Stimulated activated CD4-positive, alpha-beta T cell treated with anti-CD3 and anti-CD28 coated beads, TNF-alpha, amount 100 ng/mL, for 48 hours (primary cell): ENCODE results near the gene CDH24.
"Not testable (repeated sequence)": the region's sequence is repeated elsewhere in the genome, so short reads cannot be mapped to it uniquely, and the experiment has no call there.

ENCODE experiments used
- DNase-seq, 3 donors: peaks; one replicate each; pipeline ENCODE4 v3.0.0-alpha.2; 2020; ENCODE audit warnings: low read depth in 3 of 3

CDH24 gene

DNA sequence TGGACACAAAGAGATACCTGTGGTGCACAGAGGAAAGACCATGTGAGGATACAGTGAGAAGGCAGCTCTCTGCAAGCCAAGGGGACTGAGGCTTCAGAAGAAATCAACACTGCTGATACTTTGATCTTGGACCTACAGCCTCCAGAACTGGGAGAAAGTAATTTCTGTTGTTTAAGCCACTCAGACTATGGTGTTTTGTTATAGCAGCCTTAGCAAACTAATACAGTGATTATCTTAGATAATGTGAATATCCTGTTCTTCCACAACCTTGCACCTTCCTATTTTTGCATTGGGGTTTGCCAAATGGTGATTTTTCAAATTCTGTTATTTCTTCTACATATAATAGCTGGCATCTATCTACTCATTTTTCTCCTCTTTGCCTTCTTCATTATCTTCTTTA lies 39.2 kb downstream of the CDH24 start:
- no peak for DNase-seq

DNA sequence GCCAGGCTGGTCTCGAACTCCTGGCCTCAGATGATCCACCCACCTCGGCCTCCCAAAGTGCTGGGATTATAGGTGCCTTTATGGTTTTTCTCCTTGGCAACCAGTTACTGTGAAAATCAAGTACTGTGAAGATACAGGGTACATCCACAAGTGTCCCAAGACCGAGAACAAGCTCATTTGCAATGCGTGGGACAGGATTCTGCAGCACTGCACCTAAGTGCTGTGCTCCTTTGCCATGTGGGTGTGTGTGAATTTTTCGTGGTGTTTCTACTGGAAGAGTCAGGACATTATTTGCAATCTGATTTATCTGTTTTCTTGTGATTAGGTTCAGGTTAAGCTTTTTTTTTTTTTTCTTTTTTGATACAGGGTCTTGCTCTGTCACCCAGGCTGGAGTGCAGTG lies 40.2 kb downstream of the CDH24 start:
- DNase-seq, result no peak

DNA sequence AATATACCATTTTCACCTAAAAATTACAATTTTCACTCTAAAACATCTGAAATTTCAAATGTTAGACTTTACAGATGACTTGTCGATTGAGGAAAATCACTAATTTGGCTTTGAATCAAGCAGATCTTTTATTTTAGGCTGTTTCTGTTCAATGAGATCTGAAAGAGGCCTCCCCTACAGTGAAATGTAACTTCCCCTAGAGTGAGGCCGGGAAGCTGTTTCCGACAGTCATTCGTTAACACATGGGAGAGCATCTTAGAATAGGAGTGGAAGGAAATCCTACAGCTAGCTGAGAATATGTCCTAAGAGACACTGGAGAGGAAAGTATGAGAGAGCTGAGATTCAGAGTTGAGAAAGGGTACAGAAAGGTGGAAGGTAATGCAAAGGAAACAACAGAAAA lies 41.7 kb downstream of the CDH24 start:
- no peak for DNase-seq

DNA sequence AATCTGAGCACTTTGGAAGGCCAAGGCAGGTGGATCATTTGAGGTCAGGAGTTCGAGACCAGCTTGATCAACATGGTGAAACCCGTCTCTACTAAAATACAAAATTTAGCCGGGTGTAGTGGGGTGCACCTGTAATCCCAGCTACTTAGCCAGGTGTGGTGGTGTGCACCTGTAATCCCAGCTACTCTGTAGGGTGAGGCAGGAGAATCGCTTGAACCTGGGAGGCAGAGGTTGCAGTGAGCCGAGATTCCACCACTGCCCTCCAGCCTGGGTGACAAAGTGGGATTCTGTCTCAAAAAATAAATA lies 43.6 kb downstream of the CDH24 start:
- DNase-seq, result not testable (repeated sequence)

DNA sequence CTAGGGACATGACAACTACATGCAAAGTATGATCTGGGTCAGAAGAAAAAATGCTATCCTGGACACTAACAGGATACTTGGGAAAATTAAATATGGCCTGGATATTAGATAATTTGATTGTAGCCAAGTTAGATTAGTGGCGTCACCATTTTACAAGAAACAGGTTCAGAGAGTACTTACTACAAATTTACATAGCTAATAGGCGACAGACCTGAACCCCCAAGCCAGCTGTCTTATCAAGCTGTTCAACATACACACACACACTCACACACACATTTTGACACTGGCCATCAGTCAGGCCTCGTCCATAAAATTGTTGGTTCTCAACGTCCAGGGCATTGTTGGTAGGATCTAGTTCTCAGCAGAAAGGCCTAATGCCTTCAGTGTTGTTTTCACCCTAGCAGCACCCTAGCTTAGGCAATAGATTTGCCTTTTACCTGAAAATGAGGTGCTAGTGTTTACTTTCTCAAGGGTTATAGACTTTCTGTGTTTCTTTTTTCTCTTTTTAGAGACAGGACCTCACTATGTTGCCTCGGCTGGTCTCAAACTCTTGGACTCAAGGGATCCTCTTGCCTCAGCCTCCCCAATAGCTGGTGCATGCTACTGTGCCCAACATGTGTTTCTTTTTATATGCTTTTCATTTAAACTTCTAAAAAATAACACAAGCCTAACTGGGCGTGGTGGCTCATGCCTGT lies 44.1 kb downstream of the CDH24 start:
- DNase-seq, result no peak

DNA sequence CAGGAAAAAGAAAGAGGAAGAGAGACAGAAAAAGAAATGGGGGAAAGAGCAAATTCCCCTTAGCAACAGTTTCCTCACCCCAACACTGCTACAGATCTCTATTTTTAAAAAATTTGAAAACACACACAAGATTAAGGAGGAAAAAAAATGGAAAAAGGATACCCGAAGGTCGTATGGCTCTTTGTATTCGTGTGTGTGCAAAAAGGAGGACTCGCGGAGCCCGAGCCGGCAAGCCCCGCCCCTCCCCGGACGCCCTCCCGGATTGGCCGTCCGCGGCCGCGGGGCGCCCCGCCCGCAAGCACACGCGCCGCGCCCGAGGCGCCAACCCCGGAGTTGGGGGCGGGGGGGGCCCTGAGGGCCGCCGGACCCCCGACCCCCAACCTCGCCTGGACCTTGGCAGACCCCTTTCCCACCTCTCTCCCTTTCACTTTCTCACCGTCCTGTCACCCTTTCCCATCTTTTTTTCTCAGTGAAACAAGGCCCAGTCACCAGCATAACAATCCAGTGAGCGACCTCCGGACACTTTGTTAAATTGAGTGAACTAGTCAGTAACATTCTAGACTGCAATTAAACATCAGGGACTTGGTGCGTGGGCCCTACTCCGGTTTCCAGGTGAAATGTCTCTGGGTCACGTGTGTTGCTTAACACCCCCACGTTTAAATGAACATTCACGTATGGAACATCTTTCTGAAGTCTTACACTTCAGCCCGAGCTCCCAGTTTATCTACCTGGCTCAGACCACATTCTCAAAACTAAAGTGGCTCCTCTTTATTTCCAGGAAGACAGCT lies 47.2 kb downstream of the CDH24 start, which contains the start of gene C14orf93:
TSS of gene C14orf93 (minus strand) at position 205 of the 788 bp plus-strand sequence. CDS start 11,120 bp downstream, outside the sequence.
- DNase-seq, result peak; percentile 66 to 90 (median 67)

DNA sequence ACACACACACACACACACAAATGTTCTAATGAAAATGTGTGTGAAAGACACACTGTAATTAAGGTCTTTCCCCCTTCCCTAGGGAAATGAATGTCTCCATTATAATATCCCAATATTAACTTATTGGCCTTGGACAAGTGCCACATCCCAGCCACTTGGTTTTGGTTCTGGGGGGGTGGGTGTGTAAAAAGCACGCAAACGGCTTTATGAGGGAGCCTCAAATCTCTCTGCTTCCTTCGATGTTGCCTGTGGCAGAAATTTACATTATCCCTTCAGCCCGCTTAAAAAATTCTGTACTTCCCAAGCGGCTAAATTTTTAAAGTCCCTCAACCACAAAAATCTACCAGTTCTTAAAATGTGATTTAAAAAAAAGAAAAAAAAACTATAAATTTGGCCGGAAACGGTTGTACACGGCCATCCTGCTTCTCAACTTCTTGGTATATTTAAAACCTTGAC lies 47.8 kb downstream of the CDH24 start:
- no peak for DNase-seq

DNA sequence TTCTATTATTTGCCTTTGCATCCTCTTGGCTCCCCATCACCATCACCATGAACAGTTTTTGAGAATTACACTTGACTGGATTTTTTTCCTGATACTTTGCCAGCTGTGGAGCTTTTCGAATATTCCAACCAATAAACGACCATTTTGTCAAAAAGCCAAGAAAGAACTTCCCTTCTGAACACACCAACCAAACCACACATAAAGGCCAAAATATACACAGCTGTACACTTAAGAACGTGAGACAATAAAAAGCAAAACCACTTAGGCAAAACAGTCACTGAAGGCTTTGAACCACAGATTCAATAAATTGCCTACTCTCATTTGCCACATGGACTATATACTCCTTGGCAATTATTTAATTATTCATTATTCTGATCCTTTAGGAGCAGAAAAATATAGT lies 48.5 kb downstream of the CDH24 start:
- DNase-seq, result no peak

DNA sequence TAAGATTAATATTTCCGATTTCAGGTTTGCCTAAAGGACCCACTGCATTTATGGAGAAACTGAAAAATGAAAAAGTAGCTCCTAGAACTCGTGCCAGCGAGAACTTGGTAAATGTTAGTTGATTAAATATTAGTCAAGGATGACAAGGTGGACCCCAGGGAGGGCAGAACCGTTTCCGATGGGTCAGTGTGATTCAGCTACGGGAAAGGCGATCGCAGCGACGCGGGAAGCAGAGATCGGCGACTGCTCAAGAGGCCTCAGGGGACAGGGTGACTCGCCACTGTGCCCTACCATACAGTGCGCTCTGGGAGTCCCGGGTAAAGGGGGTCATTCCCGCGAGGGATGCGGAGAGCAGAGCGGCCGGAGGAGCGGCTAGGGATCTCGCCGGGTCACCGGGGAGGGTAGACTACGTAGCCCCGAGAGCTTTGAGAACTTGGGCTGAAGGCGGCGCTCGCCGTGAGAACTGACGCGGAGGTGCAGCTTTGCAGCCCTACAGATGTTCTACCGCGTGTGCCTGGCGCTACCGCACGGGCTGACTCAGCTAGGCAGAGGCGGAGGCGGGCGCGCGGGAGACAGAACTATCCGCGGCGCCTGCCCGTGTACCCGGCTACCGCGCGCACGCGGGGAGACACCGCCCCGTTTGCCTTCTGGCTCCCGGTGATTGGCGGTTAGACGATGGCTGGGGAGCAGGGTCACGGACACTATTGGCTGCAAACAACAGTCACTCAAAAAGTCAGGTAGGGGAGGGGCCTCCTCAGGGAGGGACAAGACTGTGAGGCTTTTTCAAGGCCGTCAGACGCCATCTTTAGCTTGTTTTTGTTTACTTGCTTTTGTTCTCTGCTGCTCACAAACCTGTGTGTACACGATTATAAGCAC lies 50.5 kb downstream of the CDH24 start:
- DNase-seq, result peak; percentile 90 to 97 (median 93)

DNA sequence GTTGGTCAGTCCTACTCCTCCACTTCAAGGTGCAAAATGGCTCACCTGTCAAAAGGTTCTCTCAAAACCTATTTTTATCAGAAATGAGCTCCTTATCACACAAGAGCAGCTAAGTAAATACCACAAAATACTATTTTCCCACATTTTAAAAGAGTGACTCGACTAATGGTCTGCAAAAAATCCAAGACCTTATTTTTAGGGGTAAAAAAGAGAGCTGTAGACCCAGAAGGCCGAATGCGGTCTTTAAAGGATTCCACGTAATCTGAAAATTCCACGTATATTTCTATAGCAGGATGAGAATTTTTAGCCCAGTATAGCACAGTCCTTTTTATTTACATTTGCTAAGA lies 51.2 kb downstream of the CDH24 start:
- no peak for DNase-seq

DNA sequence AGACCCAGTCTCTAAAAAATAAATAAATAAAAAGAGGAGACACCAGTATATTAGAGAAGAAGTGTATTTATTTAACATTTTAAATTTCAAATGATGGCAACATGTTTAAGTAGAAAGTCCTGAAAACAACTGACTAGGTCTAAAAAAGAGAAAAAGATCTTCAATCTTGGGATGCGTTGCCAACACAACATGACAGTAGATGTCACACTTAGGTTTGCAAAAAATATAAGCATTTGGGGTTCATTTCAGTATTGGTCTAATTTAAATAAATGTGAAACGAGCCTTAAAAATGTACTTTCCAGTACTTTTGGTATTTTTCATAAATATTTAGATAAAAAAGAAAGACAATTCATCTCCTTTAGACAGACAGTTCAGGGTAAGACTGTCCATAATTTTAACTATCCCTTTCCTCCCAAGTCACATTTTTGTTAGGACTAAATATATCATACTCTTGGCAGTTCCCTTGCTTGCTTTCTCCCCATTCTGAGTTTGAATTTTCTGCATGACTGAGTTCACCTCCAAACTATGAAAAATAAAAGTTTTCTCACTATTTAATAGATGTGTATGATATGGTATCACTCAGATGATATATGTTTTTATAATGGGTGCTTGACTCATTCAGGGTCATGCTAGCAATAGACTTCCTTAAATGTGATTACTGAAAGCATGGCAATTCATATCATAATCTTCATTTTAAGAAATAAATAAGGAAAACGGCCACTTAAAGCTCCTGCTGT lies 51.7 kb downstream of the CDH24 start:
- DNase-seq, result no peak

DNA sequence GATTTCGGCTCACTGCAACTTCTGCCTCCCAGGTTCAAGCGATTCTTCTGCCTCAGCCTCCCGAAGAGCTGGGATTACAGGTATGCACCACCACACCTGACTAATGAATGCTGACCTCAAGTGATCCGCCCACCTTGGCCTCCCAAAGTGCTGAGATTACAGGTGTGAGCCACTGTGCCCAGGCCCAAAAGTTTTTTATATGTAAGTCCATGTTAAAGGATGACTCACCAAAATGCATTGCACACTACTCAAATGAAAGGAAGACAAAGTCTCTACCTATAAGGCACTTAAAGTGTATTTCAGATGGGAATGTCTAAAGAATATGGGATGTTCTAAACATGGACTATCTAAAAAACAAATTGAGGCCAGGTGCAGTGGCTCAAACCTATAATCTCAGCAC lies 53.0 kb downstream of the CDH24 start:
- not testable (repeated sequence) for DNase-seq

DNA sequence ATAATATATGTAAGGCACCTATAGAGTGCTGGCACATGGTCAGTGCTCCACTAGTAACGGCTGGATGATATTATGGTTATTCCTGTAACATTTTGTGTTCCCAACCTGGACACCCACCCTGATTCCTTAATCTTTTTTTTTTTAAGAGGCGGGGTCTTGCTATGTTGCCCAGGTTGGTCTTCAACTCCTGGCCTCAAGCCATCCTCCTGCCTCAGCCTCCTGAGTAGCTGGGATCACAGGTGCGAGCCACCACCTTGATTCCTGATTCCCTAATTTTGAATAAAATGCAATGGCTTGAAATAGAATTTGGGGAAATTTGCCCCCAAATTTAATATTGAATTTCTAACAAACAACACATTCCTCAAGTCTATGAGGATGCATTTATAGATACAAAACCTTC lies 54.7 kb downstream of the CDH24 start:
- no peak for DNase-seq

DNA sequence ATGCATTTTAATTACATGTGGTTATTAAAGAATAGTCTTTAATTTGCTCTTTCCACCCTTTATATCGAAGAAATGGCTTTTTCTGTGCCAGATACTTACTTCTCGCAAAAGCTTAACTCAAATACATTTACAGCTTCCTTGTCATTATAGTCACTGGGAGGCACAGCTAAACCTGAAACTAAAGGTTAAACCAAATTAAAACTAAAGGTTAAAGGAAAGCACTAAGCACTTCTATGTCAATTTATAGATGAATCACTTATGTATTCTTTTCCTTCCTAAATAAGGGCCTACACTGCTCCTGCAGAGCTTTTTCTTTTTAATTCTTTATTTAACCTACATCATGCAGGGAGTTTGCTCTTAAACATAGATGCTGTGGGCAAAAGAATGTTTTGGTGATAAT lies 56.5 kb downstream of the CDH24 start:
- DNase-seq, result no peak

DNA sequence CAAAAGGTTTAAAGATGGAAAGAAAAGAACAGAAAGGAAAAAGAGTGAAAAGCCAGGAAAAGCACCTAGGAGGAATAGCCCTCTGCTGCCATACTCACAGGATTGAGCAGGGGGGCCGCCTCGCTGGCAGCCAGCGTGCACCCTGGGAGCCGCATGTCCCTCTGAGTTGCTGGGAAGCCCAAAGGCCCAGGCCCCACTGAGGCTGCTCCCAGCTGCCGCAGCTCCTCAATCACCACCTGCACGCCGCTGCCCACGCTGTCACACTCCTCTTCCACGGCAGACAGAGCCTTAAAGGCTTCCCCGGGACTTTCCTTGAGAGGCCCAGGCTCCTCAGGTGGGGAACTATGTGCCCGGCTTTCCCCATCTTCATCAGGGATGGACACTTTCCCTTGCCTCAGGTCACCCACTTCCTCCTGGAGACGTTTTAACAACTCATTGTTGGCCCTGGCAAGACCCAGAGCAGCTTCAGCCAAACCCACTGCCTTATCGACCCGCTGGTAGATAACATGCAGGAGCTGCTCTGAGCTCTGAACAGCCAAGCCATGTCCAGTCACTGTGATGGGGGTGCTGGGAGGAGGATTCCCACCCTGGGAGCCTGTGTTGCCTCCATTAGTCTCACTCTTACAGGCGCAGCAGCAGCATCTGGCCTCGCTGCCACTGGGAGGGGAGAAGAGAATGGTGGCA lies 58.8 kb downstream of the CDH24 start:
- no peak for DNase-seq

DNA sequence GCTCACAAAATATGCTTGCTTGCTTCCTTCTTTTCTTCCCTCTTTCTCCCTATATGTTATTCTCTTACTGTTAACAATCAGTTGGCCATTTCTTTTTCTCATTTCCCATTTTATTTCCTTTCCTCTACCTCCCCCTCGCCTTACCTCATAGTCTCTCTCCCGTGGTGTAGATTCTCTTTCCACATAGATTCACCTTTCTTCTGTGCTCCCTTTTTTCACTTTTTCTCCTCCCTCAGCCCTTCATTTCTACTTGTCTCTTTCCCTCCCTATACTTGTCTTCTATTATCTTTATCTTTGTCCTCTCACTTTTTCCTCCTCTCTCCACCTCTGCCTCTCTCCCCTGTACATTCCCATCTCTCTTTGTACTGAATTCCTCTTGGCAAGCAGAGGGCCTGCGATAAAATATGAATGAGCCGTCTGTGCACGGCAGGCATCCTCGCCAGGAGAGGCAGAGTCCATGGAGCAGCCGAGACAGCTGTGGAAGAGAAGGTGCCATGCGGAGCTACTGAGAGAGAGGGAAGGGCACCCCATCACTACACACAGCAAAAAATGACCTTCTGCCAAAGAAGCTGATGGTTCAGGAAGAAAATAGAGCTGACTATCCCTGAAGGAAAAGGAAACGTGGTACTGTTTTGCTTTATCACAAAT lies 59.5 kb downstream of the CDH24 start:
- no peak for DNase-seq
